HG03103 (cell line): Measurements from ENCODE around the gene APOBEC3A.
"Not testable (repeated sequence)": the region's sequence is repeated elsewhere in the genome, so short reads cannot be mapped to it uniquely, and the experiment has no call there.

Experiments
- ATAC-seq: cut with Tn5 transposase; IDR thresholded peaks from one replicate; pipeline ENCODE4 v1.9.1; 2021; ENCODE audit warnings: low read depth; ENCODE audit not compliant: unreplicated experiment

Gene APOBEC3A

DNA sequence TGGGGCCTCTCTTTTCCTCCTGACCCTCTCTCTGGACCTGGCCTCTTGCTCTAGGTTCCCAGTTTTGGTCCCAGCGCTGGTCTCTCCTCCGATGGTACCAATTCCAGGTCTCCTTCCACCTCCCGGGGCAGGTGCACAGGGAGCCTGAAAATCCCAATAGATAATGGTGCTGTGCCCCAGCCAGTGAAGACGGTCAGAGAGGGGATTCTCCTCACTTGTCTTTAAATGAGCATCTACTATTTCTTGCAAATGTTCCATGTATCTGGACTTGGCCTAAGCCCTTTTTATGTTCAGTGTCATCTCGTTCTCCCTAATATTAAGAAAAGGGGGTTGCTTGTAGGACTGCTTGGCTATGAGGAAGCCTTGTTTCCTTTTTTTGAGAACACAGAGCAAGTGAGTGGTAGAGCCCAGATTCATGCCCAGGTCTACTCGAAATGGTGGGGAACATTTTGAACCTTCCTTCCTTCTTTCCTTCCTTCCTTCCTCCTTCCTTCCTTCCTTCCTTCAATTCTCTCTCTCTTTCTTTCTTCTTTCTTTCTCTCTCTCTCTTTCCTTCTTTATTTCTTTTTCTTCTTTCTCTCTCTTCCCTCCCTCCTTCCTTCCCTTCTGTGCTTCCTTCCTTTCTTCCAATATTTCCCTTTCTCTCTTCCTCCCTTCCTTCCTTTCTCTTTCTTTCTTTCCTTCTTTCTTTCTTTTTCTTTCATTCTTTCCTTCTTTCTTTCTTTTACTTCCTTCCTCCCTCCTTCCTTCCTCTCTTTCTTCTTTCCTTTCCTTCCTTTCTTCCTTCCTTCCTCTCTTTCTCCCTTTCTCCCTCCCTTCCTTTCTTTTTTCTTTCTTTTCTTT lies 620 bp downstream of the APOBEC3A start:
- no peak for ATAC-seq

DNA sequence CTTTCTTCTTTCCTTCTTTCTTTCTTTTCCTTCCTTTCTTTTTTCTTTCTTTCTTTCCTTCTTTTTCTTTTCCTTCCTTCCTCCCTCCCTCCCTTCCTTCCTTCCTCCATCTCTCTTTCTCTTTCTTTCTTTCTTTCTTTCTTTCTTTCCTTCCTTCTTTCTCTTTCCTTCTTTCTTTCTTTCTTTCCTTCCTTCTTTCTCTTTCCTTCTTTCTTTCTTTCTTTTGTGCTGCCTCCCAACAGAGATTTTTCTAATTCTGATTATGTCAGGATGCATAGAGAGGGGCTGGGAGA lies 1.2 kb downstream of the APOBEC3A start:
- ATAC-seq: not testable (repeated sequence)

DNA sequence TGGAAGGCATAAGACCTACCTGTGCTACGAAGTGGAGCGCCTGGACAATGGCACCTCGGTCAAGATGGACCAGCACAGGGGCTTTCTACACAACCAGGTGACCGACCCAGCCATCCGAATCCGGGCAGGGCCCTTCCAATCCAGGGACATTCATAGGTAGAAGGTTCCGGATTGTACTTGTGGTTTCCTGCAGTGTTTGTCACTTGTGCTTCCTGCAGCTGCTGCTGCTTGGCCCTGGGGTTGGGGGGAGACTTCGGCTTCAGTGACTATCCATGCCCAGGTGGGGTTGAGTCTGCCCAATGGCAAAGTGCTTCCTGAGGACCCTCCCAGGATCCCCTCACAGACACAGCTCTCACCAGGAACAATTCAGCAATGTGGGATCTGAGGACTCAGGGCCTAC lies 2.2 kb downstream of the APOBEC3A start:
- no peak for ATAC-seq

DNA sequence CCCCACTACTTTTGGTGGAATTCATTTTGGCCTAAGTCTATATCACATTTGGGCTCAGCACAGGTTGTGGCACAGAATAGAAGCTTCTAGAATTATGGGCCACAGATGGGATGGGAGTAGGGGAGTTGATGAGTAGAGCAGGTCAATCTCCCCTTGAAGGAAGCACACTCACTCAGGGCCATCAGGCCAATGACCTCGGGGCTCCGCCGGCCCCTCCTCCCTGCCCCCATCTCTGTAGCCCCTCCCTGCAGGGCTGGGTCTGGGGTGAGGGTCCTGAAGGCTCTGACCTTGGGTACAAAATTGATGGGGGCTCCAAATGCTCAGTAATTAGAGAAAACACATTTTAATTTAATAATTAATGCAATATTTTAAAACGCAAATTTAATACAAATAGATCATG lies 3.3 kb downstream of the APOBEC3A start:
- not testable (repeated sequence) for ATAC-seq

DNA sequence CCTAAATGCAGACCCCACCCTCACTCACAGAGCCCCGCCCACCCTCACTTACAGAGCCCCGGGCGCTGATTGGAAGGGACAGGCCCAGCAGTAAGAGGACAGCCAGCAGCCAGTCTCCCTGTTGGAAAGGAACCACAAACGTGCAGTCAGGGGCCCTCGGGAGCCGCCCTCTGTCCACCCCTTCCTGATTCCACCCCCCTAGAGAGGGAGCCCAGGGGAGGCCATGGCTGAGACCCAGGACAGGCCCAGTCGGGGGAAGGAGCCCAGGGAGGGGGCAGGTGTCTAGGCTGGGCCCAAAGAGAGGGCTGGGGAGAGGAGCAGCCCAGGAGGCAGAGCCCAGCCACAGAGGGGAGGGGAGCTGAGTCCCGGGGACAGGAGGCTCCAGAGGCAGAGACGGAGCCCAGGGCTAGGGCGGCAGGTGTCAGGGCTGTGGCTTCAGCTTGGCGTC lies 5.9 kb downstream of the APOBEC3A start:
- ATAC-seq: not testable (repeated sequence)

DNA sequence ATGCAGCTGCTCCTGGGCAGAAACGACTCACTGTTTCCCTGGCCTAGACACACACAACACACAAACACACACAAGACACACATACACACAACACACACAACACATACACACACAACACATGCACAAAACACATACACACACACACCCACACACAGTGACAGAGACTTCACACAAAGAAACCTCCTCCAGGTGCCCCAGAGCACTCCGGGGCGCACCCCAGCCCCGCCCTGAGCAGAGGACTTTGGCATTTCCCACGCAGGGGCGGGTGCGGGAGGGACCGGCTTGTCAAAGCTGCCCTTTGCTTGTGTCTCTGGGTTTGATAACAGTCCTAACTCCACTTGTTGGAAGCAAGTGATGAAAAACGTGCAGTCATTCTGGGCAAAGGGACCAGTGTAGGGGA lies 6.5 kb downstream of the APOBEC3A start:
- ATAC-seq: no peak

DNA sequence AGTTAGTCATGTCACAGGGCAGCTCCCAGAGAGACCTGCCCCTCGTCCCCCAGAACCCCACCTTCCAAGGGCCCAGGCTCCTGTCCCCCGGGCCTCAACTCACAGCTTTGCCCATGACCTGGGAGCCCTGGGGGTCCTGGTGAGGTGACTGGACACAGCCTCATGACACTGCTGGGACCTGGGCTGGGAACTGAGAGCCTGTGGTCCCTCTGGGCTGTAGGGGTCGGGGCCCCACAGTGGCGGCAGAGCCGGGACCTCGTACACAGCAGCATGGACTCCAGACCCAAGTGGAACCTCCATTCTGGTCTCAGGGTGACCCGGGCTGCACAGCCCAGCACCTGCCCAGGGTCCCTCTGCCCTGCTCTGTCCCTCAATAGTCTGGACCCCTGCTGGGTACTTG lies 6.9 kb downstream of the APOBEC3A start:
- no peak for ATAC-seq

DNA sequence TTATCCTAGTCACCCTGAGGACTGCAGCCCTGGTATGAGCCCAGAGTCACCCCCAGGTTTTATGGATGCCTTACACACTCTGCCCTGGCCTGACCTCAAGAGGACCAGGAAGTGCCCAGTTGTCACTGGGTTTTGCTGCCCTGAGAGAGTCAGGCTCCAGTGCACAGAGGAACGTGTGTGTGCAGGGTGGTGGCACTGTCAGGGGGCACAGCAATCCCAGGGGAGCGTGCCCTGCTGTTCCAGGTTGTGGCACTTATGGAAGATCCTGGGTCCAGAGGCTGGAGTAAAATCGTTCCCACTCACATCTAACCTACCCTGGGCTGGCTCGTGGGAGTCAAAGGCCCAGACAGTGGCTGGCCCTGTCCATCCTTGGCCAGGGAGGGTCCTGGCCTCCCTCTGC lies 7.6 kb downstream of the APOBEC3A start:
- no peak for ATAC-seq

DNA sequence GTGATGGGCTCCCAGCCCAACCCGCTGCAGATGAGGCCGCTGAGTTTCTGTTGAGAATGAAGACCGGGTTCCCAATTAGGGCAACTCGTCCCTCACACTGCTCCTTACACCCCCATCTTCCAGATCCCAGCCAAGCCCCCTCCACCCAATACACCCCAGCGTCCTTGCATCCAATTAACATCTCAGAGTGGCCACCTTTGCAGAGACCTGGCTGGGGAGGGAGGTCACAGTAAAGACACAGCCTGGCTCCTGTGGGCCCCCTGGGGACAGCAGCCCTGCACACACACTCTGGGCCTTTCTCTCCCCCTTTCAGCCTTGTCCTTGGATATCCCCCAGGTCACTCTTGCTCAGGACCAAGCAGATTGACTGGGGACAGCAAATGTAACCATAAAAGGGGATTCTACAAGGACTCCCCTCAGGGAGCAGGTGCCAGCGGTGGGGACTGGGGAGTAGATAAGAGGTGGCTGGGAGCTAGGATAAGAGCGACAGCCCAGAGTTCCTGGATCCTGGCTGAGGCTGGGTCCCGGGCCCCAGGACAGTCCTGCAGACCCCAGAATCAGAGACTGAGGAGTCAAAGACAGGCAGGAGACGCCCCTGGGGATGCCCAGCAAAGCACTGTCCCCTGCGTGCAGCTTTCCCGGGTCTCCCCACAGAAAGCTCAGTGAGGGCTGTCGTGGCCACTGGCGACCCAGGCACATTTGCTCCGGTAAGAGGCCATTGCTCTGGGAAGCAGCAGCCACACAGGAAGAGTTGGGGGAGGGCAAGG lies 8.4 kb downstream of the APOBEC3A start:
- ATAC-seq: no peak

DNA sequence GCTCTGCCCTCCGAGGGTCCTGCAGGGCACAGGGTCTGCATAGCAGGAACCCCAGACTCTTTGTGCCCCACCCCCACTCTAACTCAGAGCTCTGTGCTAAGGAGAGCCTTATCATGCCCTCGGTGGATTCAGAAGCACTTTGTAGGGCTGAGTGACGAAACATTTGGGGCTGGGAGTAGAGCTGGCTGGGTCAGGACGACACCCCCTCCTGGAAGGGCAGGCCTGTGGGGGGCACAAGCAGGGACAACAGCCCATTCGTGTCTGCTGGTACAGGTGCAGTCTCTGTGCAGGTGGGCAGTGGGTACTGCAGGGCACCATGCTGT lies 8.9 kb downstream of the APOBEC3A start:
- ATAC-seq: no peak

DNA sequence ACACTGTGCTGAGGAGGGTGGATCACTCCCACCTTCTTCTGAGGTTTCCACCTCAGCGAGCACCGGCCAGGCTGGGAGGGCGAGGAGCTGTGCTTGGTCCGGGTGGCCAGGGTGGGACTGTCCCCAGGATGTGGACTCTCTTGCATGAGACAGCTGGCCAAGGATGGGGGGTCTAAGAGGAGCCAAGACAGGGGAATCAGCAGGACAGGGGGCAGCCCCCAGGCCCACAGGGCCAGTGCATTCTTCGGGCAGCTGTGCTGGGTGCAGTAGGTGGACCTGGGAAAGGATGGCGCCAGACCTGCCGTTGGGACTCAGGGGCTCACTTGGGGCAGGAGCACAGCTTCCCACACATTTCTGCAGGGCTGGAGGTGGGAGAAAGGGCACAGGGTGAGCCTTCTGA lies 9.5 kb downstream of the APOBEC3A start:
- no peak for ATAC-seq

DNA sequence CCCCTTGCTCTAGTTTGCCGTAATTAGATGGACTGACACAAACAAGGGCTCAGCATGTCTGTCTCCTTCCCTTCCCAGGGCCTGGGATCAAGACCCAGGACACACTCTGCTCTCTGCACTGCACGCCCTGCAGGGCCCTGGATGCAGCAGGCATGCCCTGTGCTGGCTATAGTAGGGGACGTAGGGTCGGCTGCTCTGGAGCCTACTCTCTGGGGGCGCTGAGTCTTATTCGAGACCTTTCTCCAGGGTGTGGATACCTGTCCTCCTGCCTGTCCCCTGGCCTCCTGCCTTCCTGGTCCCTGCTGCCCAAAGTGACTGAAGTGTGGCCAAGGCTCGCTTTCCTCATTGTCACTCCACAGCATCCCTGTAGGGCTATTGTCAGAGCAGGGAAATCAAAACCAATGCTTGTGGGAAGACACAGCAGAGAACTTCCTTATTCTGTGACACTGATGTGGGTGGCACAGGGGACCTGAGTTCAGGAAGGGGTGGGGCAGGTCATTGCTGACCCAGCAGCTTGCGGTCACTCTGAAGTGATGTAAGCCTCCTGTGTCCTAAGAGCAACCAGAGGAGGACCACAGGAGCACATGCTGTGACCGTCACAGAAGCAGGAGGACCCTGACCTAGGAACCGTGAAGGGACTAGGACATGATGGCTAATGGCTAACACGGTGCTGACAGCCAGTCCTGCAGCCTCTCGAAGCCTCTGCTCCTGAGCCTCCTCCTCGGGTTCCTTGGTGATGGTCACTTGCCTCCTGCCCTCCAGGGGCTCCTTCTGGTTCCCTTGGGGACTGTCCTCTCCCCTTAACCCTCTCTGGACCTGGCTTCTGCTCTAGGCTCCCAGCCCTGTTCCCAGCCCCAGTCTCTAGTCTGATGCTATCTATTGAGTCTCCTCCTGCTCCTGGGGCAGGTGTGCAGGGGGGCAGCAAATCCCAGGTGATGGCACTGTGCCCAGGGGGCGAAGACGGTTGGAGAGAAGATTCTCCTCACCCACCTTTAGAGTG lies 10.3 kb downstream of the APOBEC3A start:
- no peak for ATAC-seq

DNA sequence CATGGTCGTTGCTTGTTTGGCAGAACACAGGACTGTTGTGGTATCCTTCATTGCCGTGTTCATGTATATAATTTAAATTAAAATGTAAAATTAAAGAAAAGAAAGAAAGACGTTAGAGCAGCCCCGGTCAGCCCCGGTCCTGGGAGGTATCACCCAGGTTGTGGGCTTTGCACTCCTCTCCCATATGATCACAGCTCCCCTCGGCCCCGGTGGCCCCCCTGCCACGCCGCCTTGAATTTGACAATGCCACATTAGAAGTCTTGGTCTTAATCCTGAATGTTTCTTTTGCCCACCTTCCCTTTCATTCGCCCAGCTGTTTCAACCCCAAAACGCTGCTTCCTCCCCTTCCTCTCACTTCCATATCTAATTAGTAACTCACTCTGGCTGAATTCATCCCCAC lies 11.4 kb downstream of the APOBEC3A start:
- no peak for ATAC-seq

DNA sequence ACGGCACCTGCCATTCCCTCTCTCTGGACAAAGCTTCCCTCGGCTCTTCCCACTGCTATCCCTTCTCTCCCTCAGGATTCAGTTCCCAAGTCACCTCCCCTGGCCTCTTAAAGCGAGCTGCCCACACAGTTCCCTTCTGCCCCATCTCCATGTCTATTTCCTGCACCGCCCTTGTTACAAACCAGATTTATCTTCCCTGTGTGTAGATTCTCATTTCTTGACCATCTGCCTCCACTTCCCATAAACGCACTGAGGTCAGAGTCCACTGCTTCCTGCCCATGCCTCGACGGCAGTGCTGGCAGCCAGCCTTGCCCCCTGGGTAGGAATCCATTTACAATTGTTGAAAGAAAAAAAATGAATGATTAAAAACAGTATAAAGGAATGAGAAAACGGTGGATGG lies 13.1 kb downstream of the APOBEC3A start:
- no peak for ATAC-seq

DNA sequence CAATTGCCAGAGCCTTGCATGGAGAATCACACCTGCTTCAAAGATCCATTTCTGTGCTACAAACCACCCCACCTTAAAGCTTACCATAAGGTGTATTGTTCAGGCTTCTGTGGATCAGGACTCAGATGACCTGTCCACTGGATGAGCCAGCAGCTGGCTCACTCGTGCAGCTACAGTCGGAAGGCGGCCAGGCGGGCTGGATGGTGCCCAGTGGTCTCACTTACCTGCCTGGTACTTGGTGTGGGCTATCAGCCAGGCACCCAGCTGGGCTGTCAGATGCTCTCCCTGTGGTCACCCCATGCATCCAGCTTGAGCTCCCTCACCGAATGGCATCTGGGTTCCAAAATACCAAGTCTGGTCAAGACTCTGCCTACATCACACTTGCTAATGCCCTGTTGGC lies 13.8 kb downstream of the APOBEC3A start:
- ATAC-seq: no peak

DNA sequence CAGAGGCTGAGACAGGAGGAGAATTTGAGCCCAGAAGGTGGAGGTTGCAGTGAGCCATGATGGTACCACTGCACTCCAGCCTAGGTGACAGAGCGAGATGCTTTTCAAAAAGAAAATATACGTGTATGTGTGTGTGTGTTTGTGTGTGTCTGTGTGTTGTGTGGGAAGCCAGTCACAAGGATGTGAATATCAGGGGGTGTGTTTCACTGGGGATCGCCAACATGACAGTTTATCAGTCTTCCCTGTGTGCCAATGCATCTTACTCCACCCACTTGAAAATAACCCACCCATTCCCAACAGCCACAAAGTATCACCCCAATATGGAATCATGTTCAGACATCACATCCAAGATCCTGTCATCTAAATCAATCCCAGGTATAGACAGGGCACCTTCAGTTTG lies 14.4 kb downstream of the APOBEC3A start:
- ATAC-seq: no peak

DNA sequence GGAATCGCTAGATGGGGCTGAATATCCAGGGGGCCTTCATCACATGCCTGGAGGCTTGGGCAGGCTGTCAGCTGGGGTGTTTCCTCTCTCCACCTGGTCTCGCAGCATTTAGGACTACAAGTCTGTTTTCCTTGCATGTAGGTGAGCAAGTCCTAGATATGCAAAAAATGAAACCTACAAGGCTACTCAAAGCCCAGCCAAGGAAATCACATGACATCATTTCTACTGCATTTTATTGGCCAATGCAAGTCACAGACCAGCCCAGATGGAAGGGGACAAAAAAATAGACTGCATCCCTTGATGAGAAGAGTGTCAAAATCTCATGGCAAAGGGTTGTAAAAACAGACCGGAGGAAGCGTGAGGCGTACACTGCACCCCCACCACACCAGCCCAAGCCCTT lies 15.1 kb downstream of the APOBEC3A start:
- ATAC-seq: no peak

DNA sequence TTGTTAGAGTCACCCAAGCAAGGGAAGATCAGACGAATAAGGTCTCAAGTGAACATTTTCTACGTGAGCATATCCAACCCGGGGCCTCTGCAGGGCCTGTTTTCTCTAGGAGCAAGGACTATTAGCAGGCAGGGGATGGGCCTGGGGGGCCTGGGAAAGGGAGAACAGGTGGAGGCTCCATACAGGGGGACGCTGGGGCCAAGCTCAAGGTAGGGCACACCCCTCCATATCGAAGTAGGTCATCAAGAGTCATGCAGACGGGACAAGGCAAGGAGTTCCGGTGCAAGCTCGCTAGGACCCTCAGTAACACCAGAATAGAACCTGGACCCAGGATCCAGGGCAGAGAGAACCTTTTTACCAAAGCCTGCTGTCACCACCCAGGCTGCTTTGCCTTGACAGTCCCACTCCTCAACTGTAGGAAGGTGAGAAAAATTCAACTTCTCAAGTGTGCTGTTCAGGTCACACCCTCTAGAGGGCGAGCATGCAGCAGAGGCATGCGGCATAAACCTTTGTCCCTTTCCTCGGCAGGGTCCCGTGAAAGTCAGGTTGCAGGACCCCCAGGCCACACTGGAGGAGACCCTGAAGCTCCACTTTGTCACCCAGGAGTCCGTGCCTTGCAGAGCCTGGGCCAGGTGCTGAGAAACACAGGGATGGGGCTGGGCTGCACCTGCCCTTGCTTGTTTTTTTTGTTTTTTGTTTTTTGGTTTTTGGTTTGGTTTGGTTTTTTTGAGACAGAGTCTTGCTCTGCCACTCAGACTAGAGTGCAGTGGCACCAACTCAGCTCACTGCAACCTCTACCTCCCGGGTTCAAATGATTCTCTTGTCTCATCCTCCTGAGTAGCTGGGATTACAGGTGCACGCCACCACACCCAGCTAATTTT lies 16.1 kb downstream of the APOBEC3A start:
- ATAC-seq: no peak

DNA sequence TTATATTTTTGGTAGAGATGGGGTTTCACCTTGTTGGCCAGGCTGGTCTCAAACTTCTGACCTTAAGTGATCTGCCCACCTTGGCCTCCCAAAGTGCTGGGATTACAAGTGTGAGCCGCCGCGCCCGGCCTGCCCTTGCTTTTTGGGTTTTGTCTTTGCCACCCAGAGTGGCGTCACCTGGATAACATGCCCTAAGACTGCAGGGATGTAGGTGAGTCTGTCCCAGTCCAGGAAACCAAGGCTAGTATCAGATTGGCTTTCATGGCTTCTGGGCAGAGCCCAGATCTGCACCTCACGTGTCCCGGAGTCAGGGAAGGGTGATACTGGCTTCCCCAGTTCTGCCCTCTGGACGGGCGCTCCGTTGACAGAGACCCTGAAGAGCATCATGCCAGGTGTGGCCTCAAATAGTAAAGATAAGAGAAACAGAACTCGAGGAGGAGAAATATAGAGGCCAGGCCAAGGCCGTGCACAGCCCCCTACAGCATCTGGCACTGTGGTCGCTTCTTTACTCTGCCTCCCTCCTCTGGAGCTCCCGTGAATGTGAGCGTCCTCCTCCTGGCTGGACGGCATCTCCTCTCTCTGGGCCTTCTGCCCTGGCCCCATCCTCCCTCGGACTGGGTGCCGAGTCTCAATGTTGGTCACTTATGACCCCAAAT lies 16.9 kb downstream of the APOBEC3A start:
- ATAC-seq: no peak

DNA sequence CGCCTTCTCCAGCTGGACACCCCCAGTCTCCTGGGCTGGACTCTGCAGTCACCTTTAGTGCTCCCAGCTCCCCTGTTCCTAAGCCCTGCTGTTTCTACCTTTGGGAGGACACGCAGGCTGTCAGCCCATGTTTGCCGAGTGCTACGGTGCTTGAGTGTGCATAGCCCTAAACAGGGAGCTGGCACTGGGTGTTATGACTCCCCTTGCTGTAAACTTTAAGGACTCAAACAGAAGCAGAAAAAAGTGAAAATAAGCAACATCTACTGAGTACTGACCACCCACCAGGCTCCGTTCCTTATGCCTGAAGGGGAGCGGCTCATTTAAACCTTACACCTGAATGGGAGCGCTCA lies 17.4 kb downstream of the APOBEC3A start:
- no peak for ATAC-seq
